ENCODE results near the gene PTPRN2.
A peak's percentile ranks its signal among the peaks of the same experiment; 100 is the strongest.

Gene PTPRN2

GRCh38 chr7:158396301-158396905 is 191.2 kb downstream of the PTPRN2 start:
- no peak overlapping the region for H3K4me3 ChIP-seq (ENCODE audit: low read length)
- TF ChIP-seq CTCF (conservative IDR thresholded peaks at IDR 0.05; ENCODE audit: low read length) = no peak
- DNase-seq (ENCODE audit: low read depth) = no peak

GRCh38 chr7:158395780-158396278 is 191.8 kb downstream of the PTPRN2 start:
- TF ChIP-seq CTCF (conservative IDR thresholded peaks at IDR 0.05; ENCODE audit: low read length) = no peak
- DNase-seq (ENCODE audit: low read depth) = no peak

GRCh38 chr7:158395349-158395748 is 192.3 kb downstream of the PTPRN2 start:
- H3K4me3 ChIP-seq (ENCODE audit: low read length) = no peak overlapping the region
- DNase-seq (ENCODE audit: low read depth) = no peak
- TF ChIP-seq CTCF (conservative IDR thresholded peaks at IDR 0.05; ENCODE audit: low read length) = no peak

More at GRCh38 chr7:158395780-158396278, 191.8 kb downstream of the PTPRN2 start:
- H3K4me3 ChIP-seq (ENCODE audit: low read length) = no peak overlapping the region

- TF ChIP-seq CTCF (conservative IDR thresholded peaks at IDR 0.05; ENCODE audit: low read length) = peak; percentile 10; the same call in 1 of the 2 replicates
- no peak overlapping the region for H3K4me3 ChIP-seq (ENCODE audit: low read length)
- no peak for DNase-seq (ENCODE audit: low read depth)
These were observed 192.7 kb downstream of the PTPRN2 start for GRCh38 chr7:158394936-158395335.

GRCh38 chr7:158393926-158394625 is 193.5 kb downstream of the PTPRN2 start:
- H3K4me3 ChIP-seq (ENCODE audit: low read length) = no peak overlapping the region

GRCh38 chr7:158392251-158392650 is 195.4 kb downstream of the PTPRN2 start:
- TF ChIP-seq CTCF (conservative IDR thresholded peaks at IDR 0.05; ENCODE audit: low read length) = no peak
- DNase-seq (ENCODE audit: low read depth) = no peak
- no peak overlapping the region for H3K4me3 ChIP-seq (ENCODE audit: low read length)

More at GRCh38 chr7:158393926-158394625, 193.5 kb downstream of the PTPRN2 start:
- no peak for TF ChIP-seq CTCF (conservative IDR thresholded peaks at IDR 0.05; ENCODE audit: low read length)
- no peak for DNase-seq (ENCODE audit: low read depth)

GRCh38 chr7:158391541-158391940 is 196.1 kb downstream of the PTPRN2 start:
- TF ChIP-seq CTCF (conservative IDR thresholded peaks at IDR 0.05; ENCODE audit: low read length) = no peak
- DNase-seq (ENCODE audit: low read depth) = no peak
- H3K4me3 ChIP-seq (ENCODE audit: low read length) = no peak overlapping the region

Data from AG10803 (cell line).